ENCODE data around the gene ANKRD33B. TPM values are rescaled to one million over a fixed set of nuclear protein-coding genes. Genes with fewer than 3 reads are reported as not detected.

Gene ANKRD33B
- total RNA-seq, 1 donor from 2014 or later, result 21.4 TPM

- Mint-ChIP-seq H3K36me3 (ENCODE audit: low read depth) (no peaks in the 10 kb centered on the region), H3K9me3 (no peaks in the 10 kb centered on the region), H3K27ac (no peak overlapping the region)
Observed at GRCh38 chr5:10528827-10529226, 35.0 kb upstream of the ANKRD33B start.

GRCh38 chr5:10530601-10531320 is 33.1 kb upstream of the ANKRD33B start:
- Mint-ChIP-seq H3K36me3 (ENCODE audit: low read depth) (no peaks in the 10 kb centered on the region), H3K4me1 (ENCODE audit: low read depth) (no peaks in the 10 kb centered on the region), H3K27me3 (ENCODE audit: insufficient read depth) (peaks cover 4% of the 10 kb centered on the region), H3K9me3 (no peaks in the 10 kb centered on the region), H3K27ac (no peak overlapping the region), H3K4me3 (no peak overlapping the region)
- no peak for DNase-seq (ENCODE audit: low spot score)
- intact Hi-C loops (cut with micrococcal nuclease), result no loop called here

More at GRCh38 chr5:10528827-10529226, 35.0 kb upstream of the ANKRD33B start:
- Mint-ChIP-seq H3K4me3 (no peak overlapping the region), H3K27me3 (ENCODE audit: insufficient read depth) (peaks cover 6% of the 10 kb centered on the region), H3K4me1 (ENCODE audit: low read depth) (no peaks in the 10 kb centered on the region)
- intact Hi-C loops (cut with micrococcal nuclease), result no loop called here
- no peak for DNase-seq (ENCODE audit: low spot score)

DNA sequence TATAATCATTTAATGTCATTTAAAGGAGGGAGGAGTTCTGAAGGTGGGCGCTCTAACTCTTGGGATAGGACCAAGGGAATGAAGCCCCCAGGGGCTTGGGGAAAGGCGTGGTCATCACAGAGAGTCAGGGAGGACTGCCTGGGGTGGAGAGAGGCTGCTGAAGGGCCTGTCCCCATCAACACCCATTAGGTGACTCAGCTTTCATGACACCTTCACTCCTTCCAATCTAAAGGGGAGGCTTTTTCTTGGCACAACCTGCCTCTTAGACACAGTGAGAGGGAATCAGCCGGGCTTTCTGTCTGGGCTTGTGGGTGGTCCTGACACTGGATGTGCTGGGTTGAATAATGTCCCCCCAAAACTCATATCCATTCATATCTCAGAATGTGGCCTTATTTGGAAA is 31.4 kb upstream of the ANKRD33B start:
- Mint-ChIP-seq H3K4me1 (ENCODE audit: low read depth) (peaks cover 10% of the 10 kb centered on the region), H3K27me3 (ENCODE audit: insufficient read depth) (peaks cover 2% of the 10 kb centered on the region), H3K36me3 (ENCODE audit: low read depth) (no peaks in the 10 kb centered on the region), H3K4me3 (no peak overlapping the region), H3K9me3 (no peaks in the 10 kb centered on the region), H3K27ac (no peak overlapping the region)
- DNase-seq (ENCODE audit: low spot score), result no peak
- intact Hi-C loops (cut with micrococcal nuclease), result no loop called here

DNA sequence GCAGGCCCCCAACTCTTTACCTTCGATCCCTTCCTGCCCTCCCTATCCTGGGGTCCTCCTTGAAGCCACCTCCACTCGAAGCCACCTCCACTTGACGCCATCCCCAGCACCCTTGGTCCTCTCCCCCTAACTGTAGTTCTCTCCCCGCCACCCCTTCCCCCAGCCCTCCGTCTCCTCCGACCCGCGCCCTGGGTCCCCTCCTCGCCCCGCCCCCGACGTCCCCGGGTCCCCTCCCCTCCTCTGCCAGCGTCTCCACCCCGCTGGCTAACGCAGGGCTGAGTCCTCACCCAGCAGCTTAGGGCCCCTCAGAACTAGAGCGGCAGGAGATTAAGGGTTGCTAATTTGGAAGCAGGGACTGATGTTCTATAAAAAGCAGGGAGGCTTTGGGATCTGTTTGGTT is 30.6 kb upstream of the ANKRD33B start:
- Mint-ChIP-seq H3K27me3 (ENCODE audit: insufficient read depth) (peaks cover 3% of the 10 kb centered on the region), H3K36me3 (ENCODE audit: low read depth) (no peaks in the 10 kb centered on the region), H3K4me1 (ENCODE audit: low read depth) (peaks cover 16% of the 10 kb centered on the region), H3K27ac (no peak overlapping the region), H3K9me3 (no peaks in the 10 kb centered on the region), H3K4me3 (no peak overlapping the region)
- DNase-seq (ENCODE audit: low spot score), result no peak
- intact Hi-C loops (cut with micrococcal nuclease), result no loop called here

- Mint-ChIP-seq H3K27me3 (ENCODE audit: insufficient read depth) (peaks cover 13% of the 10 kb centered on the region), H3K4me1 (ENCODE audit: low read depth) (peaks cover 16% of the 10 kb centered on the region), H3K36me3 (ENCODE audit: low read depth) (no peaks in the 10 kb centered on the region), H3K9me3 (no peaks in the 10 kb centered on the region), H3K4me3 (no peak overlapping the region), H3K27ac (no peak overlapping the region)
- DNase-seq (ENCODE audit: low spot score), result no peak
- intact Hi-C loops (cut with micrococcal nuclease), result no loop called here
Observed at GRCh38 chr5:10534561-10535530, 29.0 kb upstream of the ANKRD33B start.

DNA sequence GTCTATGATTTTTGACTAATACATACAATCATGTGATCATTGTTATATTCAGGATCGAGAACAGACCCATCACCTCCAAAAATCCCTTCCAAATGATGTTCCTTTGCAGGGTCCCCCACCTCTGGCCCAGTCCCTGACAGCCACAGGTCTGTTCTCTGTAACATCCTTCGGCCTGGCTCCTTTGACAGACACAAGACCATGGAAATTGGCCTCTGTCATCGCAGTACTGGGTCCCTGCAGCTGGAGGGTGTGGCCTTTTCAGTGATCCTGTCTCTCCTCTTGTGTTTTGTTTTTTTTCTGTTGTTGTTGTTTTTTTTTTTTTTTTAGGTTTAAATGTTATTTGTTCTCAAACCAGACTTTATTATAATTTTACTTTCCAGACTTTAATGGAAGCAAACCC is 27.4 kb upstream of the ANKRD33B start:
- DNase-seq (ENCODE audit: low spot score), result no peak
- intact Hi-C loops (cut with micrococcal nuclease), result no loop called here
- H3K36me3 Mint-ChIP-seq (ENCODE audit: low read depth), result no peaks in the 10 kb centered on the region
- H3K9me3 Mint-ChIP-seq, result no peaks in the 10 kb centered on the region
- H3K27me3 Mint-ChIP-seq (ENCODE audit: insufficient read depth), result peaks cover 13% of the 10 kb centered on the region
- no peak overlapping the region for H3K4me3 Mint-ChIP-seq
- H3K27ac Mint-ChIP-seq, result no peak overlapping the region
- peaks cover 16% of the 10 kb centered on the region for H3K4me1 Mint-ChIP-seq (ENCODE audit: low read depth)

- intact Hi-C loops (cut with micrococcal nuclease), result no loop called here
- peaks cover 14% of the 10 kb centered on the region for H3K27me3 Mint-ChIP-seq (ENCODE audit: insufficient read depth)
- no peaks in the 10 kb centered on the region for H3K9me3 Mint-ChIP-seq
- no peak overlapping the region for H3K27ac Mint-ChIP-seq
- no peak for DNase-seq (ENCODE audit: low spot score)
- H3K4me1 Mint-ChIP-seq (ENCODE audit: low read depth), result peaks cover 16% of the 10 kb centered on the region
- no peak overlapping the region for H3K4me3 Mint-ChIP-seq
- no peaks in the 10 kb centered on the region for H3K36me3 Mint-ChIP-seq (ENCODE audit: low read depth)
Observed at GRCh38 chr5:10536931-10537579, 26.8 kb upstream of the ANKRD33B start.

DNA sequence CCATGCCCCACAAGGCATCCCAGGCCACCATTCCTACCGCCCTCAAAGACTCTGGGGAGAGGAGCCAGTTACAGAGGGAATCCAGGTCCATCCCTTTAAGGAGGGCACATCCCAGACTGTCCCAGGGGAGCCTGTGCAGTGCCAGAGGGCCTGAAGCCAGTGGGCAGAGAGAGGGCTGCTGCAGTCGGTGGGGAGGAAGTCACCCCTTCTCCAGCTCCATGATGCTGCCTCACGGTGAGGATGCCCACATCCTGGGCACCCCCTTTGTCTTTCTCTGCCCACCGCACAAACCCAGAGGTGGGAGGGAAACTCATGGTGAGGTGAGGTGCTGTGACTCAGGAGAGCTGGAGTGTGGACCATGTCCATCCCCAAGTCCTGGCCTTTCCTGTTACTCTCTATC is 26.2 kb upstream of the ANKRD33B start:
- Mint-ChIP-seq H3K4me1 (ENCODE audit: low read depth) (peaks cover 16% of the 10 kb centered on the region), H3K27ac (no peak overlapping the region), H3K36me3 (ENCODE audit: low read depth) (no peaks in the 10 kb centered on the region), H3K27me3 (ENCODE audit: insufficient read depth) (peaks cover 15% of the 10 kb centered on the region), H3K9me3 (no peaks in the 10 kb centered on the region), H3K4me3 (no peak overlapping the region)
- intact Hi-C loops (cut with micrococcal nuclease), result no loop called here
- no peak for DNase-seq (ENCODE audit: low spot score)

DNA sequence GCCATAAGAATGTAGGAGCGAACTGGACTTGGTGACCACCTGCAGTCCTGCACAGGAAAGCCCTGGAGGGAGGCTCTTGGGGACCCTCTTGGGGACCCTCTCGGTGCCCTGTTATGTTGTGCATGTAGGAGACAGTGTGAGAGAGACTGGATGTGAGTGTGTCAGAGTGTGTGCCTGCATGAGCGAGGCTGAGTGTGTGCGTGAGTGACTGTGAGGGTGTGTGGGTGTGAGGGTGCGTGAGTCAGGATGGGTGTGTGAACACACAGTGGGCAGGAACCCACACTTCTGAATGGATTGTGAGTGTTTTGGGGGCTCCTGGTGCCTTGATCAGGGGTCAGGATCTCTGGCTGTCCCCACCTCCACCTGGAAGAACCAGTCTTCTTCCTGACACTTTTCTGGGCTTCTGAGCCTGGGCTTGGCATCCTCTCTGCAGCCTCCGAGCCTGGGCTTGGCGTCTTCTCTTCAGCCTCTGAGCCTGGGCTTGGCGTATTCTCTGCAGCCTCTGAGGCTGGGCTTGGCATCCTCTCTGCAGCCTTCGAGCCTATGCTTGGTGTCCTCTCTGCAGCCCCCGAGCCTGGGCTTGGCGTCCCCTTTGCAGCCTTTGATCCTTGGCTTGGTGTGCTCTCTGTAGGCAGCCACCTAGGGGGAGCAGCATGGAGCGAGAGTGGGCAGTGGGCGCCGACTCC is 25.6 kb upstream of the ANKRD33B start:
- intact Hi-C loops (cut with micrococcal nuclease), result no loop called here

GRCh38 chr5:10538789-10539686 is 24.8 kb upstream of the ANKRD33B start:
- intact Hi-C loops (cut with micrococcal nuclease), result no loop called here
- H3K4me3 Mint-ChIP-seq, result no peak overlapping the region
- H3K27ac Mint-ChIP-seq, result no peak overlapping the region
- H3K36me3 Mint-ChIP-seq (ENCODE audit: low read depth), result no peaks in the 10 kb centered on the region
- H3K4me1 Mint-ChIP-seq (ENCODE audit: low read depth), result peaks cover 16% of the 10 kb centered on the region
- DNase-seq (ENCODE audit: low spot score), result no peak
- H3K27me3 Mint-ChIP-seq (ENCODE audit: insufficient read depth), result peaks cover 24% of the 10 kb centered on the region
- H3K9me3 Mint-ChIP-seq, result no peaks in the 10 kb centered on the region

More for the DNA sequence above, 25.6 kb upstream of the ANKRD33B start:
- Mint-ChIP-seq H3K9me3 (no peaks in the 10 kb centered on the region), H3K27ac (no peak overlapping the region), H3K4me1 (ENCODE audit: low read depth) (peaks cover 16% of the 10 kb centered on the region), H3K27me3 (ENCODE audit: insufficient read depth) (peaks cover 18% of the 10 kb centered on the region), H3K4me3 (no peak overlapping the region), H3K36me3 (ENCODE audit: low read depth) (no peaks in the 10 kb centered on the region)
- no peak for DNase-seq (ENCODE audit: low spot score)

GRCh38 chr5:10539687-10539998 is 24.2 kb upstream of the ANKRD33B start:
- Mint-ChIP-seq H3K27me3 (ENCODE audit: insufficient read depth) (peaks cover 29% of the 10 kb centered on the region), H3K4me3 (no peak overlapping the region), H3K36me3 (ENCODE audit: low read depth) (no peaks in the 10 kb centered on the region), H3K9me3 (no peaks in the 10 kb centered on the region), H3K27ac (no peak overlapping the region), H3K4me1 (ENCODE audit: low read depth) (peaks cover 16% of the 10 kb centered on the region)
- intact Hi-C loops (cut with micrococcal nuclease), result no loop called here
- no peak for DNase-seq (ENCODE audit: low spot score)

GRCh38 chr5:10540036-10540544 is 23.8 kb upstream of the ANKRD33B start:
- peaks cover 16% of the 10 kb centered on the region for H3K4me1 Mint-ChIP-seq (ENCODE audit: low read depth)
- H3K27ac Mint-ChIP-seq, result no peak overlapping the region
- DNase-seq (ENCODE audit: low spot score), result no peak
- peaks cover 29% of the 10 kb centered on the region for H3K27me3 Mint-ChIP-seq (ENCODE audit: insufficient read depth)
- no peaks in the 10 kb centered on the region for H3K9me3 Mint-ChIP-seq
- H3K36me3 Mint-ChIP-seq (ENCODE audit: low read depth), result no peaks in the 10 kb centered on the region
- no peak overlapping the region for H3K4me3 Mint-ChIP-seq
- intact Hi-C loops (cut with micrococcal nuclease), result no loop called here

Data from activated T-helper 1 cell treated with anti-CD3 and anti-CD28 coated beads, Interleukin-12 subunit alpha, Interleukin-12 subunit beta, Interleukin-2, Interleukin-4 antibody, amounts not matched to agents 30 ng/mL and 10 ng/mL and 1 ng/mL, durations not matched to agents 14 hours and 24 hours and 36 hours (primary cell).